ENCODE measurements around the gene SASH1.

Gene SASH1

GRCh38 chr6:148422085-148422484 is 79.4 kb downstream of the SASH1 start:
- no peaks in the 10 kb centered on the region for H3K36me3 ChIP-seq (ENCODE audit: control insufficient read depth, insufficient read depth, low read length)
- H3K27ac ChIP-seq (ENCODE audit: low read depth, low read length), result no peak overlapping the region
- no peak overlapping the region for H3K9ac ChIP-seq (ENCODE audit: low read length)
- H3K4me1 ChIP-seq (ENCODE audit: control insufficient read depth, insufficient read depth, low read length), result no peaks in the 10 kb centered on the region
- H3K4me3 ChIP-seq (ENCODE audit: low read length), result no peak overlapping the region
- peaks cover 3% of the 10 kb centered on the region for H3K27me3 ChIP-seq (ENCODE audit: control insufficient read depth, insufficient read depth, low read length)

DNA sequence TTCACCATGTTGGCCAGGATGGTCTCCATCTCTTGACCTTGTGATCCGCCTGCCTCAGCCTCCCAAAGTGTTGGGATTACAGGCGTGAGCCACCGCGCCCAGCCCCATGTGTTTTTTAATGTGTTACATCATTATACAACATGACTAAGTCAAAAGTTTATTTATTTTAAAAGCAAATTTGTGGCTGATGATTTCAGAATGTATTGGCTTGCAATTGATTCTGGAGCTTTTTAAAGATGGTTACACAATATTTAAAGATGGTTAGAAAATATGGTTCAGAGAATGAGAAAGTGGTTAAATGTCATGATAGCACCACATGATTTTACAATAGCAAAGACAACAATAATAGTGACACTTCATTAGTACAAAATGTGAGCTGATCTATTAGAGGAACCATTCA is 80.5 kb downstream of the SASH1 start:
- no peak overlapping the region for H3K27ac ChIP-seq (ENCODE audit: low read depth, low read length)
- no peak overlapping the region for H3K9ac ChIP-seq (ENCODE audit: low read length)
- no peak overlapping the region for H3K4me3 ChIP-seq (ENCODE audit: low read length)
- H3K36me3 ChIP-seq (ENCODE audit: control insufficient read depth, insufficient read depth, low read length), result no peaks in the 10 kb centered on the region
- H3K27me3 ChIP-seq (ENCODE audit: control insufficient read depth, insufficient read depth, low read length), result peaks cover 3% of the 10 kb centered on the region
- no peaks in the 10 kb centered on the region for H3K4me1 ChIP-seq (ENCODE audit: control insufficient read depth, insufficient read depth, low read length)

- H3K27ac ChIP-seq (ENCODE audit: low read depth, low read length), result no peak overlapping the region
- H3K36me3 ChIP-seq (ENCODE audit: control insufficient read depth, insufficient read depth, low read length), result no peaks in the 10 kb centered on the region
- no peaks in the 10 kb centered on the region for H3K4me1 ChIP-seq (ENCODE audit: control insufficient read depth, insufficient read depth, low read length)
- peaks cover 3% of the 10 kb centered on the region for H3K27me3 ChIP-seq (ENCODE audit: control insufficient read depth, insufficient read depth, low read length)
- H3K4me3 ChIP-seq (ENCODE audit: low read length), result no peak overlapping the region
- no peak overlapping the region for H3K9ac ChIP-seq (ENCODE audit: low read length)
Observed at GRCh38 chr6:148423601-148424270, 81.1 kb downstream of the SASH1 start.

- H3K36me3 ChIP-seq (ENCODE audit: control insufficient read depth, insufficient read depth, low read length), result no peaks in the 10 kb centered on the region
- H3K27ac ChIP-seq (ENCODE audit: low read depth, low read length), result no peak overlapping the region
- H3K9ac ChIP-seq (ENCODE audit: low read length), result no peak overlapping the region
- H3K4me3 ChIP-seq (ENCODE audit: low read length), result no peak overlapping the region
- H3K27me3 ChIP-seq (ENCODE audit: control insufficient read depth, insufficient read depth, low read length), result peaks cover 3% of the 10 kb centered on the region
- no peaks in the 10 kb centered on the region for H3K4me1 ChIP-seq (ENCODE audit: control insufficient read depth, insufficient read depth, low read length)
Observed at GRCh38 chr6:148425443-148425842, 82.8 kb downstream of the SASH1 start.

GRCh38 chr6:148426317-148426977 is 83.8 kb downstream of the SASH1 start:
- no peak overlapping the region for H3K4me3 ChIP-seq (ENCODE audit: low read length)
- H3K9ac ChIP-seq (ENCODE audit: low read length), result no peak overlapping the region
- no peaks in the 10 kb centered on the region for H3K4me1 ChIP-seq (ENCODE audit: control insufficient read depth, insufficient read depth, low read length)
- no peaks in the 10 kb centered on the region for H3K36me3 ChIP-seq (ENCODE audit: control insufficient read depth, insufficient read depth, low read length)
- peaks cover 3% of the 10 kb centered on the region for H3K27me3 ChIP-seq (ENCODE audit: control insufficient read depth, insufficient read depth, low read length)
- no peak overlapping the region for H3K27ac ChIP-seq (ENCODE audit: low read depth, low read length)

DNA sequence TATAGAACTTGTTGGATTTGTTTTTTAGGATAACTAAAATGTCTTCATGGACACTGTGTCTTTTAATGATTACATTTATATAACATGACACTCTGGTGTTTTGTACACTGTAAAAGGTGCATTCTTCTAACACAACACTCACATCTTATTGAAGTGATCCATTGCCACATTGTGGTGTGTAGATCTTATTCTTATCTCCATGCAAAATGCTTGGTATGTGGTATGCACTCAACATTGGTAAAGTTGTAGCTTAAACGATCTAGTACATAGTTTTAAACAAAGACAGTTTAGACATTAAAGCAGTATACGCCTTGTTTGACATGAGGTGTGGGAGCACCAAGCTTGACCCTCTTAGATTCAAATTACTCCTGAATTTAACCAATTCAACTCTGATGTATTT is 84.7 kb downstream of the SASH1 start:
- Histone ChIP-seq H3K4me1 (ENCODE audit: control insufficient read depth, insufficient read depth, low read length) (no peaks in the 10 kb centered on the region), H3K9ac (ENCODE audit: low read length) (no peak overlapping the region), H3K36me3 (ENCODE audit: control insufficient read depth, insufficient read depth, low read length) (no peaks in the 10 kb centered on the region), H3K4me3 (ENCODE audit: low read length) (no peak overlapping the region), H3K27me3 (ENCODE audit: control insufficient read depth, insufficient read depth, low read length) (no peaks in the 10 kb centered on the region), H3K27ac (ENCODE audit: low read depth, low read length) (no peak overlapping the region)

DNA sequence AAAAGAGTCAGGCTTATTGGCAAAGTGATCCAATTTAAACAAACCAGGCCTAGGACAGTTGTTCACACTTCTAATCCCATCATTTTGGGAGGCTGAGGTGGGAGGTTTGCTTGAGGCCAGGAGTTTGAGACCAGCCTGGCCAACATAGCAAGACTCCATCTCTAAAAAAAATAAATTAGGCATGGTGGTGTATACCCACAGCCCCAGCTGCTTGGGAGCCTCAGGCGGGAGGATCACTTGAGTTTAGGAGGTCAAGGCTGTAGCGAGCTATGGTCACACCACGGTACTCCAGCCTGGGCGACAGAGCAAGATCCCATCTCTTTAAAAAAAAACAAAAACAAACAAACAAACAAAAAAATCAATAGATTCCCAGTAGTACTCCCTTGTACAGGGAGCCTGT is 86.8 kb downstream of the SASH1 start:
- Histone ChIP-seq H3K36me3 (ENCODE audit: control insufficient read depth, insufficient read depth, low read length) (no peaks in the 10 kb centered on the region), H3K9ac (ENCODE audit: low read length) (no peak overlapping the region), H3K27me3 (ENCODE audit: control insufficient read depth, insufficient read depth, low read length) (no peaks in the 10 kb centered on the region), H3K27ac (ENCODE audit: low read depth, low read length) (no peak overlapping the region), H3K4me1 (ENCODE audit: control insufficient read depth, insufficient read depth, low read length) (no peaks in the 10 kb centered on the region), H3K4me3 (ENCODE audit: low read length) (no peak overlapping the region)

DNA sequence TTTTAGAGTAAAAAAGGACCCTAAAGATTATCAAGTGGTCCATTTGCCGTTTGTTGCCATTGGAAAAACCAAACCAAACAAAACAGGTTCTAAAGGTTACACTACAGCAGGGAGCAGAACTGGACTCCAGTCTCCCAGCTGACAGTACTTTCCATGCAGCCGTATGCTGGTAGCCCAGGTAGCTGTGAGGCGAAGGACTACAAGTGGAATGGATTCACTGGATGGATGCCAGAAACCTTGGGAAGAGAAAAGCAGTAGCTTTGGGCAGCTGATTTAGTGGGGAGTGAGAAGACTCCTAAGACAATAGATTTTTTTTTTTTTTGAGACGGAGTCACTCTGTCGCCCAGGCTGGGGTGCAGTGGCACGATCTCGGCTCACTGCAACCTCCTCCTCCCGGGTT is 88.3 kb downstream of the SASH1 start:
- Histone ChIP-seq H3K36me3 (ENCODE audit: control insufficient read depth, insufficient read depth, low read length) (no peaks in the 10 kb centered on the region), H3K27me3 (ENCODE audit: control insufficient read depth, insufficient read depth, low read length) (no peaks in the 10 kb centered on the region), H3K27ac (ENCODE audit: low read depth, low read length) (no peak overlapping the region), H3K4me3 (ENCODE audit: low read length) (no peak overlapping the region), H3K4me1 (ENCODE audit: control insufficient read depth, insufficient read depth, low read length) (no peaks in the 10 kb centered on the region), H3K9ac (ENCODE audit: low read length) (no peak overlapping the region)

- H3K27ac ChIP-seq (ENCODE audit: low read depth, low read length), result no peak overlapping the region
- no peaks in the 10 kb centered on the region for H3K27me3 ChIP-seq (ENCODE audit: control insufficient read depth, insufficient read depth, low read length)
- H3K9ac ChIP-seq (ENCODE audit: low read length), result no peak overlapping the region
- H3K4me1 ChIP-seq (ENCODE audit: control insufficient read depth, insufficient read depth, low read length), result no peaks in the 10 kb centered on the region
- H3K4me3 ChIP-seq (ENCODE audit: low read length), result no peak overlapping the region
- no peaks in the 10 kb centered on the region for H3K36me3 ChIP-seq (ENCODE audit: control insufficient read depth, insufficient read depth, low read length)
Observed at GRCh38 chr6:148431413-148431812, 88.8 kb downstream of the SASH1 start.

DNA sequence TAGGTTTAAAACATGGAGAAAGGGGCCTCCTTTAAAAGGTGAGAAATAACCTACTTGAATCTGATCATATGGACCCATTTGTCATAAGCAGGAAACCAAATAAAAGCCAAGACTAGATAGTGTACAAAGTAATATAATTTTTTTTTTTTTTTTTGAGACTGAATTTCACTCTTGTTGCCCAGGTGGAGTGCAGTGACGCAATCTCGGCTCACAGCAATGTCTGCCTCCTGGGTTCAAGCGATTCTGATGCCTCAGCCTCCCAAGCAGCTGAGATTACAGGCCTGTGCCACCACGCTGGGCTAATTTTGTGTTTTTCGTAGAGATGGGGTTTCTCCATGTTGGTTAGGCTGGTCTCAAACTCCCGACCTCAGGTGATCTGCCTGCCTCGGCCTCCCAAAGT is 89.2 kb downstream of the SASH1 start:
- Histone ChIP-seq H3K27ac (ENCODE audit: low read depth, low read length) (no peak overlapping the region), H3K36me3 (ENCODE audit: control insufficient read depth, insufficient read depth, low read length) (no peaks in the 10 kb centered on the region), H3K27me3 (ENCODE audit: control insufficient read depth, insufficient read depth, low read length) (no peaks in the 10 kb centered on the region), H3K4me1 (ENCODE audit: control insufficient read depth, insufficient read depth, low read length) (no peaks in the 10 kb centered on the region), H3K4me3 (ENCODE audit: low read length) (no peak overlapping the region), H3K9ac (ENCODE audit: low read length) (no peak overlapping the region)

GRCh38 chr6:148432462-148433195 is 90.0 kb downstream of the SASH1 start:
- no peaks in the 10 kb centered on the region for H3K36me3 ChIP-seq (ENCODE audit: control insufficient read depth, insufficient read depth, low read length)
- no peak overlapping the region for H3K4me3 ChIP-seq (ENCODE audit: low read length)
- no peak overlapping the region for H3K9ac ChIP-seq (ENCODE audit: low read length)
- no peak overlapping the region for H3K27ac ChIP-seq (ENCODE audit: low read depth, low read length)
- H3K4me1 ChIP-seq (ENCODE audit: control insufficient read depth, insufficient read depth, low read length), result no peaks in the 10 kb centered on the region
- no peaks in the 10 kb centered on the region for H3K27me3 ChIP-seq (ENCODE audit: control insufficient read depth, insufficient read depth, low read length)

- Histone ChIP-seq H3K27ac (ENCODE audit: low read depth, low read length) (no peak overlapping the region), H3K4me1 (ENCODE audit: control insufficient read depth, insufficient read depth, low read length) (no peaks in the 10 kb centered on the region), H3K4me3 (ENCODE audit: low read length) (no peak overlapping the region), H3K36me3 (ENCODE audit: control insufficient read depth, insufficient read depth, low read length) (no peaks in the 10 kb centered on the region), H3K27me3 (ENCODE audit: control insufficient read depth, insufficient read depth, low read length) (no peaks in the 10 kb centered on the region), H3K9ac (ENCODE audit: low read length) (no peak overlapping the region)
Observed at GRCh38 chr6:148435386-148435785, 92.7 kb downstream of the SASH1 start.

Measured in rectal smooth muscle tissue (tissue), 1 donor.